ENCODE data around the gene ZBTB5. TPM values are rescaled to one million over a fixed set of nuclear protein-coding genes. Genes with fewer than 3 reads are reported as not detected.

The ZBTB5 gene
- total and polyA plus RNA-seq, 2 donors (not counting 1 experiment from before 2014, with no cell fraction given), result 5.1 to 7.3 TPM

DNA sequence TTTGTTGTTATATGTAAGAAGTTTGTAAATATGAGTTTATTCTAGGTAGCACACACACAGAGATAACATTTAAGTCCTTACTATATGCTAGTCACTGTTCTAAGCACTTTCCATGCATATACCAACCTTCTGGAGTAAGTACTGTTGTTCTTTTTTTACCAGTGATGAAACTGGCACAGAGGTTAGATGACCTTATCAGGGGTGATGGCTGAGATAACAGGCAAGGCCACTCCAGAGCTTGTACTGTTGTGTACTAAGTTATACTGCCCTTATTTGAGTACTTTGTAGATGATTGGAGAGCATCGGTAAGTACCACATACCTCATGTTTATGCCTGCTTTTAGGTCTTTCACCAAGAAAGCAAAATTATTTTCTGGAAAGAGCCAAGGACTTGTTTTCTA is 26.7 kb upstream of the ZBTB5 start:
- no peak for DNase-seq (ENCODE audit: low read depth in 2 of 2)
- Histone ChIP-seq H3K79me2 (ENCODE audit: control insufficient read depth, insufficient read depth, low read length) (peaks cover 13% of the 10 kb centered on the region), H3K4me1 (ENCODE audit: control insufficient read depth, extremely low read depth, insufficient read depth, low read length) (peaks cover 6% of the 10 kb centered on the region), H2AFZ (ENCODE audit: low read length) (no peak overlapping the region), H3K36me3 (ENCODE audit: control insufficient read depth, insufficient read depth, low read length) (peaks cover 14% of the 10 kb centered on the region), H3K4me2 (ENCODE audit: extremely low read depth, insufficient read depth, low read length) (no peak overlapping the region), H3K9ac (ENCODE audit: insufficient read depth, low read length) (no peak overlapping the region), H3K4me3 (replicated peaks in 1 of 4; ENCODE audit: control extremely low read depth in 1 of 4, insufficient read depth in 1 of 4, low read depth in 3 of 4, low read length in 4 of 4) (no peak overlapping the region), H3K9me3 (ENCODE audit: control insufficient read depth, insufficient read depth, low read depth, low read length) (no peaks in the 10 kb centered on the region), H4K20me1 (ENCODE audit: control insufficient read depth, extremely low read depth, insufficient read depth, low read length) (no peaks in the 10 kb centered on the region), H3K27me3 (ENCODE audit: control insufficient read depth, insufficient read depth, low read length) (no peaks in the 10 kb centered on the region), H3K27ac (ENCODE audit: insufficient read depth, low read length) (no peak overlapping the region)
- TF ChIP-seq, protein P1, sequence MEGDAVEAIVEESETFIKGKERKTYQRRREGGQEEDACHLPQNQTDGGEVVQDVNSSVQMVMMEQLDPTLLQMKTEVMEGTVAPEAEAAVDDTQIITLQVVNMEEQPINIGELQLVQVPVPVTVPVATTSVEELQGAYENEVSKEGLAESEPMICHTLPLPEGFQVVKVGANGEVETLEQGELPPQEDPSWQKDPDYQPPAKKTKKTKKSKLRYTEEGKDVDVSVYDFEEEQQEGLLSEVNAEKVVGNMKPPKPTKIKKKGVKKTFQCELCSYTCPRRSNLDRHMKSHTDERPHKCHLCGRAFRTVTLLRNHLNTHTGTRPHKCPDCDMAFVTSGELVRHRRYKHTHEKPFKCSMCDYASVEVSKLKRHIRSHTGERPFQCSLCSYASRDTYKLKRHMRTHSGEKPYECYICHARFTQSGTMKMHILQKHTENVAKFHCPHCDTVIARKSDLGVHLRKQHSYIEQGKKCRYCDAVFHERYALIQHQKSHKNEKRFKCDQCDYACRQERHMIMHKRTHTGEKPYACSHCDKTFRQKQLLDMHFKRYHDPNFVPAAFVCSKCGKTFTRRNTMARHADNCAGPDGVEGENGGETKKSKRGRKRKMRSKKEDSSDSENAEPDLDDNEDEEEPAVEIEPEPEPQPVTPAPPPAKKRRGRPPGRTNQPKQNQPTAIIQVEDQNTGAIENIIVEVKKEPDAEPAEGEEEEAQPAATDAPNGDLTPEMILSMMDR (conservative IDR thresholded peaks at IDR 0.05 in 1 of 2, IDR thresholded peaks at IDR 0.05 in 1 of 2; ENCODE audit: low read depth in 1 of 2, low read length in 2 of 2), result no peak
- no peak for TF ChIP-seq EZH2 (IDR thresholded peaks at IDR 0.05; ENCODE audit: low read length, missing control alignments)

DNA sequence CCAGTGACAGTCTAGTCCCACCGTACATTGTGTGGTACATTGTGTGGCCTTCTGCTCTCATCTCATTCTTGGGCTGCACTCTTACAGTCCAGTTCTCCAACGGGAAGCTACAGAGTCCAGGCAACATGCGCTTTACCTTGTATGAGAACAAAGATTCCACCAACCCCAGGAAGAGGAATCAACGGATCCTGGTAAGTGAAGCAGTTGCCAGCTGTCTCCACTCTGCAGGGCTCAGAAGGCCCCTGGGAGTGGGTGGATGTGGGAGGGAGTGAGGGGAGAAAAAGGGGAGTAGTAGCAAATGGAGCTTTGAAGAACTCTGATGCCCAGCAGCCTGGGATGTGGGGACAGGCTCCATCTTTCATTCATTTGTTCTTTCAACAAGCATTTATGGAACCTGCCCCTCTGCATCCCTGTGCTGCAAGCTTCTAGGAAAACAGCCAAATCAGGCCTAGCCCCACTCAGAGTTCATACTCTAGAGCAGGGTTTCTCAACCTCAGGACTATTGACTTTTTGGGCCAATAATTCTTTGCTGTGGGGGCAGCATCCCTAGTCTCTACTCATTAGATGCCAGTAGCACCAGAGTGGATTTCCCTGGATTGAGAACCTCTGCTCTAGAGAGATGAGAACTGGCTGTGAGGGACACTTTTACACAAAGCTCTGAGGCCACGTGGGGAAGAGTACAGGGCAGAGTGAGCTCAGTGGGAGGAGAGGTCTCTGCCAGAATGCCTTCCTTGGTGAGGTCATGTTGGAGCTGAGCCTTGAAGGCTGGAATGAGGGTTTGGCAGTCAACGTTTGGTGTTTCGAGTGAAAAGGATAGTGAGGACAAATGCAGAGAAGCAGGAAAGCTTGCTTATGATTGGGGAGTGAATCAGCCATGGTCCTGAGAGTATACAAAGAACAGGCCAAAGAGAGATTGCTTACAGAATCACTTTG is 21.6 kb upstream of the ZBTB5 start:
- H3K27ac ChIP-seq (ENCODE audit: insufficient read depth, low read length), result peak overlapping the region; percentile 87
- peak; percentile 94 to 97 for DNase-seq (ENCODE audit: low read depth in 2 of 2)
- H3K36me3 ChIP-seq (ENCODE audit: control insufficient read depth, insufficient read depth, low read length), result peaks cover 2% of the 10 kb centered on the region
- no peaks in the 10 kb centered on the region for H4K20me1 ChIP-seq (ENCODE audit: control insufficient read depth, extremely low read depth, insufficient read depth, low read length)
- H3K79me2 ChIP-seq (ENCODE audit: control insufficient read depth, insufficient read depth, low read length), result peaks cover 20% of the 10 kb centered on the region
- H3K4me3 ChIP-seq (replicated peaks in 1 of 4; ENCODE audit: control extremely low read depth in 1 of 4, insufficient read depth in 1 of 4, low read depth in 3 of 4, low read length in 4 of 4), result peak overlapping the region; percentile 64 to 87 (median 77)
- H3K4me2 ChIP-seq (ENCODE audit: extremely low read depth, insufficient read depth, low read length), result peak overlapping the region; percentile 81
- TF ChIP-seq, protein P1 (conservative IDR thresholded peaks at IDR 0.05 in 1 of 2, IDR thresholded peaks at IDR 0.05 in 1 of 2; ENCODE audit: low read depth in 1 of 2, low read length in 2 of 2), result no peak
- TF ChIP-seq EZH2 (IDR thresholded peaks at IDR 0.05; ENCODE audit: low read length, missing control alignments), result no peak
- peaks cover 7% of the 10 kb centered on the region for H3K4me1 ChIP-seq (ENCODE audit: control insufficient read depth, extremely low read depth, insufficient read depth, low read length)
- H3K9me3 ChIP-seq (ENCODE audit: control insufficient read depth, insufficient read depth, low read depth, low read length), result no peaks in the 10 kb centered on the region
- H2AFZ ChIP-seq (ENCODE audit: low read length), result no peak overlapping the region
- peak overlapping the region; percentile 75 for H3K9ac ChIP-seq (ENCODE audit: insufficient read depth, low read length)
- no peaks in the 10 kb centered on the region for H3K27me3 ChIP-seq (ENCODE audit: control insufficient read depth, insufficient read depth, low read length)

DNA sequence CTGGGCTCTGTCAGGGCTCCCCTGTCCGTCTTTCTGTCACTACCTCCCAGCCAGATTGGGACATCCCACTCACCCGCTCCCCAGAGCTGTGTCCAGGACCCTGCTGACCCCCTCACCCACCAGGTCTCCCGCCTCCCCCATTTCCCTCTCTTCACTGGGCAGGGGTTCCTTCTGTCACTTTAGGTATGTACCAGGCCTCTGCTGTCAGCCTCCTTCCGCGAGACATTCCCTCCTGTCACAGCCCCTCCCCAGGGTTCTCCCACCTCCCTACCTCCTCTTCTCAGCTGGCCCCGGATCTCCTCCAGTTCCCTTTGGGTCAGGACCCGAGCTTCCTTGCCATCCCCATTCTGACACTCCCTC is 21.0 kb upstream of the ZBTB5 start:
- peak overlapping the region; percentile 62 for H2AFZ ChIP-seq (ENCODE audit: low read length)
- H3K9me3 ChIP-seq (ENCODE audit: control insufficient read depth, insufficient read depth, low read depth, low read length), result no peaks in the 10 kb centered on the region
- peaks cover 7% of the 10 kb centered on the region for H3K4me1 ChIP-seq (ENCODE audit: control insufficient read depth, extremely low read depth, insufficient read depth, low read length)
- H3K27ac ChIP-seq (ENCODE audit: insufficient read depth, low read length), result peak overlapping the region; percentile 87
- peak overlapping the region; percentile 64 to 87 (median 77) for H3K4me3 ChIP-seq (replicated peaks in 1 of 4; ENCODE audit: control extremely low read depth in 1 of 4, insufficient read depth in 1 of 4, low read depth in 3 of 4, low read length in 4 of 4)
- DNase-seq (ENCODE audit: low read depth in 2 of 2), result no peak
- TF ChIP-seq, protein P1 (conservative IDR thresholded peaks at IDR 0.05 in 1 of 2, IDR thresholded peaks at IDR 0.05 in 1 of 2; ENCODE audit: low read depth in 1 of 2, low read length in 2 of 2), result no peak
- TF ChIP-seq EZH2 (IDR thresholded peaks at IDR 0.05; ENCODE audit: low read length, missing control alignments), result no peak
- no peaks in the 10 kb centered on the region for H3K27me3 ChIP-seq (ENCODE audit: control insufficient read depth, insufficient read depth, low read length)
- peaks cover 20% of the 10 kb centered on the region for H3K79me2 ChIP-seq (ENCODE audit: control insufficient read depth, insufficient read depth, low read length)
- H3K4me2 ChIP-seq (ENCODE audit: extremely low read depth, insufficient read depth, low read length), result peak overlapping the region; percentile 74
- H4K20me1 ChIP-seq (ENCODE audit: control insufficient read depth, extremely low read depth, insufficient read depth, low read length), result no peaks in the 10 kb centered on the region
- peak overlapping the region; percentile 75 for H3K9ac ChIP-seq (ENCODE audit: insufficient read depth, low read length)
- H3K36me3 ChIP-seq (ENCODE audit: control insufficient read depth, insufficient read depth, low read length), result peaks cover 2% of the 10 kb centered on the region

Data from fibroblast of lung (primary cell).